CD4-positive, alpha-beta memory T cell (primary cell): Measurements from ENCODE around the gene ELMO1. TPM values are rescaled to one million over a fixed set of nuclear protein-coding genes. Genes with fewer than 3 reads are reported as not detected.

Experiments used
- CTCF ChIA-PET: fragments of 350-600 bp; sonication (Branson Sonifier 250); formaldehyde crosslinking; loops from one replicate; lab custom pipeline; 2021; ENCODE audit warnings: inconsistent platforms; ENCODE audit not compliant: partially characterized antibody; lab: Charles Lee
- POLR2A ChIA-PET: fragments of 350-600 bp; sonication (Branson Sonifier 250); formaldehyde crosslinking; loops from one replicate; lab custom pipeline; 2021; ENCODE audit not compliant: partially characterized antibody; lab: Charles Lee
- DNase-seq, 5 donors: peaks; one replicate each; pipeline versions ENCODE4 v3.0.0 to v3.0.0-alpha.2; 2020 to 2022; ENCODE audit warnings: mixed read lengths in 1 of 5
- H3K27ac ChIP-seq: one replicate; pipeline ENCODE4 v1.7.0; 2013; ENCODE audit warnings: low read depth, low read length
- H3K27me3 ChIP-seq: 2 replicates; pipeline ENCODE4 v1.7.0; 2013; ENCODE audit warnings: mild to moderate bottlenecking, low read length, moderate library complexity; ENCODE audit not compliant: insufficient read depth
- H3K36me3 ChIP-seq: 2 replicates; pipeline ENCODE4 v1.7.0; 2013; ENCODE audit warnings: mild to moderate bottlenecking, low read length, moderate library complexity; ENCODE audit not compliant: insufficient read depth
- H3K4me1 ChIP-seq: 2 replicates; pipeline ENCODE4 v1.7.0; 2013; ENCODE audit warnings: mild to moderate bottlenecking, low read length, moderate library complexity; ENCODE audit not compliant: insufficient read depth
- H3K4me3 ChIP-seq, 2 donors: one replicate each; pipeline ENCODE4 v1.7.0; 2013; ENCODE audit warnings: low read length in 2 of 2, mild to moderate bottlenecking in 1 of 2
- H3K9me3 ChIP-seq, 2 donors: one replicate each; pipeline ENCODE4 v1.7.0; 2013; ENCODE audit warnings: low read length in 2 of 2, control low read depth in 1 of 2; ENCODE audit not compliant: control insufficient read depth in 1 of 2
- H3K27ac Mint-ChIP-seq, 7 donors: one replicate each; pipeline ENCODE4 v1.8.0; 2020 to 2021; ENCODE audit warnings: mixed read lengths in 7 of 7, mild to moderate bottlenecking in 6 of 7, inconsistent platforms in 3 of 7, moderate library complexity in 3 of 7
- H3K27me3 Mint-ChIP-seq, 2 donors: one replicate each; pipeline ENCODE4 v1.8.0; 2020 to 2021; ENCODE audit warnings: mixed read lengths in 2 of 2
- H3K36me3 Mint-ChIP-seq, 2 donors: one replicate each; pipeline ENCODE4 v1.8.0; 2020 to 2021; ENCODE audit warnings: mixed read lengths in 2 of 2, inconsistent platforms in 1 of 2, mild to moderate bottlenecking in 1 of 2
- H3K4me1 Mint-ChIP-seq, 4 donors: one replicate each; pipeline ENCODE4 v1.8.0; 2020 to 2021; ENCODE audit warnings: mixed read lengths in 4 of 4, mild to moderate bottlenecking in 1 of 4
- H3K4me3 Mint-ChIP-seq, 8 donors: one replicate each; pipeline ENCODE4 v1.8.0; 2020 to 2021; ENCODE audit warnings: mixed read lengths in 8 of 8, mild to moderate bottlenecking in 7 of 8, moderate library complexity in 6 of 8, inconsistent platforms in 3 of 8
- H3K9me3 Mint-ChIP-seq, 8 donors: one replicate each; pipeline ENCODE4 v1.8.0; 2020 to 2021; ENCODE audit warnings: mixed read lengths in 8 of 8, mild to moderate bottlenecking in 5 of 8, inconsistent platforms in 3 of 8, moderate library complexity in 1 of 8
- intact Hi-C: fragments of 100-400 bp; cut with micrococcal nuclease; formaldehyde crosslinking; loops from one replicate; pipeline ENCODE4 v1.15.1; 2023
- polyA plus RNA-seq, 2 donors: library from polyadenylated mRNA; unstranded; fragments of 300-500 nt; fragmentation: Illumina TruSeq; gene quantifications; one replicate each; pipeline ENCODE4 v1.2.3, GENCODE V29; 2021
- total RNA-seq, 2 experiments: library from RNA; stranded (reverse); gene quantifications; one replicate each; pipeline ENCODE4 v1.2.3, GENCODE V29; 2021

Gene ELMO1
- total and polyA plus RNA-seq, 4 experiments from 2014 or later: 45.1 to 131 (median 111) TPM

- no peak for DNase-seq
- Histone ChIP-seq H3K4me1 (no peaks in the 10 kb centered on the region), H3K27me3 (no peaks in the 10 kb centered on the region), H3K36me3 (peaks cover 15% of the 10 kb centered on the region), H3K27ac (no peak overlapping the region), H3K4me3 (no peak overlapping the region), H3K9me3 (no peaks in the 10 kb centered on the region)
- H3K4me1 Mint-ChIP-seq: peaks cover 13 to 17% (median 17%) of the 10 kb centered on the region in 4 donors
- ChIA-PET CTCF (interaction anchor here (1.1 to 1.4 kb wide), 2 partner anchors 9 to 78 kb away, joined by 3 to 4 read pairs; no protein-coding TSS in a partner anchor), POLR2A (no interaction called here)
- peaks cover 0 to 3% (median 0%) of the 10 kb centered on the region in 8 donors for H3K9me3 Mint-ChIP-seq
- intact Hi-C loops: no loop called here
- H3K27me3 Mint-ChIP-seq: no peaks in the 10 kb centered on the region
- peak overlapping the region in 5 of 7 donors; percentile 6 to 82 (median 69) for H3K27ac Mint-ChIP-seq
- no peak overlapping the region for H3K4me3 Mint-ChIP-seq
- H3K36me3 Mint-ChIP-seq: peaks cover 53 to 58% of the 10 kb centered on the region in 2 donors
Observed at GRCh38 chr7:37016064-37016878, 432.4 kb downstream of the ELMO1 start.

- Mint-ChIP-seq H3K27ac (peak overlapping the region in 1 of 7 donors; percentile 36), H3K4me3 (no peak overlapping the region), H3K9me3 (peaks cover 0 to 3% (median 0%) of the 10 kb centered on the region in 8 donors), H3K4me1 (peaks cover 13 to 17% (median 15%) of the 10 kb centered on the region in 4 donors), H3K27me3 (no peaks in the 10 kb centered on the region), H3K36me3 (peaks cover 55 to 58% of the 10 kb centered on the region in 2 donors)
- intact Hi-C loops: no loop called here
- no peaks in the 10 kb centered on the region for H3K27me3 ChIP-seq
- H3K4me1 ChIP-seq: no peaks in the 10 kb centered on the region
- H3K4me3 ChIP-seq: no peak overlapping the region
- no peaks in the 10 kb centered on the region for H3K9me3 ChIP-seq
- no peak overlapping the region for H3K27ac ChIP-seq
- CTCF ChIA-PET: interaction anchor here (1.1 to 1.4 kb wide), 2 partner anchors 10 to 77 kb away, joined by 3 to 4 read pairs; no protein-coding TSS in a partner anchor
- peaks cover 15% of the 10 kb centered on the region for H3K36me3 ChIP-seq
- POLR2A ChIA-PET: no interaction called here
- DNase-seq: no peak
Observed at GRCh38 chr7:37015353-37016034, 433.2 kb downstream of the ELMO1 start.

GRCh38 chr7:37013771-37014170 is 434.9 kb downstream of the ELMO1 start:
- Histone ChIP-seq H3K4me1 (no peaks in the 10 kb centered on the region), H3K27ac (no peak overlapping the region), H3K27me3 (no peaks in the 10 kb centered on the region), H3K36me3 (peaks cover 15% of the 10 kb centered on the region), H3K9me3 (no peaks in the 10 kb centered on the region), H3K4me3 (no peak overlapping the region)
- Mint-ChIP-seq H3K27me3 (no peaks in the 10 kb centered on the region), H3K4me1 (peaks cover 12 to 17% (median 16%) of the 10 kb centered on the region in 4 donors), H3K27ac (peak overlapping the region in 1 of 7 donors; percentile 21), H3K9me3 (no peaks in the 10 kb centered on the region), H3K36me3 (peaks cover 52 to 57% of the 10 kb centered on the region in 2 donors), H3K4me3 (no peak overlapping the region)
- intact Hi-C loops: no loop called here
- ChIA-PET CTCF (no interaction called here), POLR2A (no interaction called here)
- no peak for DNase-seq

GRCh38 chr7:37011151-37011890 is 437.3 kb downstream of the ELMO1 start:
- intact Hi-C loops: no loop called here
- Histone ChIP-seq H3K27ac (no peak overlapping the region), H3K36me3 (peaks cover 15% of the 10 kb centered on the region), H3K27me3 (no peaks in the 10 kb centered on the region), H3K4me3 (no peak overlapping the region), H3K4me1 (no peaks in the 10 kb centered on the region), H3K9me3 (no peaks in the 10 kb centered on the region)
- Mint-ChIP-seq H3K4me1 (peaks cover 2 to 8% (median 6%) of the 10 kb centered on the region in 4 donors), H3K36me3 (peaks cover 49 to 60% of the 10 kb centered on the region in 2 donors), H3K27ac (peak overlapping the region in 3 of 7 donors; percentile 64 to 74 (median 67)), H3K4me3 (no peak overlapping the region), H3K27me3 (no peaks in the 10 kb centered on the region), H3K9me3 (no peaks in the 10 kb centered on the region)
- ChIA-PET CTCF (interaction anchor here (1.7 kb wide), 1 partner anchor 24 kb away, joined by 5 read pairs; no protein-coding TSS in a partner anchor), POLR2A (no interaction called here)
- DNase-seq: no peak

- Mint-ChIP-seq H3K36me3 (peaks cover 53 to 68% of the 10 kb centered on the region in 2 donors), H3K9me3 (no peaks in the 10 kb centered on the region), H3K4me3 (no peak overlapping the region), H3K4me1 (peaks cover 0 to 7% (median 2%) of the 10 kb centered on the region in 4 donors), H3K27ac (no peak overlapping the region), H3K27me3 (no peaks in the 10 kb centered on the region)
- Histone ChIP-seq H3K27ac (no peak overlapping the region), H3K36me3 (peaks cover 15% of the 10 kb centered on the region), H3K4me1 (no peaks in the 10 kb centered on the region), H3K4me3 (no peak overlapping the region), H3K9me3 (no peaks in the 10 kb centered on the region), H3K27me3 (no peaks in the 10 kb centered on the region)
- intact Hi-C loops: no loop called here
- DNase-seq: no peak
- POLR2A ChIA-PET: no interaction called here
- CTCF ChIA-PET: interaction anchor here (1.2 to 2.6 kb wide), 3 partner anchors 9 to 173 kb away, joined by 3 to 9 read pairs (median 8); no protein-coding TSS in a partner anchor
Observed at GRCh38 chr7:37009125-37009675, 439.5 kb downstream of the ELMO1 start.

- Mint-ChIP-seq H3K36me3 (peaks cover 54 to 70% of the 10 kb centered on the region in 2 donors), H3K4me1 (peaks cover 0 to 12% (median 4%) of the 10 kb centered on the region in 4 donors), H3K27ac (peak overlapping the region in 3 of 7 donors; percentile 37 to 48 (median 38)), H3K27me3 (no peaks in the 10 kb centered on the region), H3K9me3 (peaks cover 0 to 4% (median 0%) of the 10 kb centered on the region in 8 donors), H3K4me3 (no peak overlapping the region)
- DNase-seq: no peak
- no peaks in the 10 kb centered on the region for H3K4me1 ChIP-seq
- H3K27ac ChIP-seq: no peak overlapping the region
- H3K9me3 ChIP-seq: no peaks in the 10 kb centered on the region
- H3K36me3 ChIP-seq: peaks cover 10% of the 10 kb centered on the region
- no peak overlapping the region for H3K4me3 ChIP-seq
- CTCF ChIA-PET: interaction anchor here (2.5 to 2.6 kb wide), 2 partner anchors 10 to 21 kb away, joined by 8 to 9 read pairs; no protein-coding TSS in a partner anchor
- intact Hi-C loops: no loop called here
- no peaks in the 10 kb centered on the region for H3K27me3 ChIP-seq
- POLR2A ChIA-PET: no interaction called here
Observed at GRCh38 chr7:37007691-37008090, 441.0 kb downstream of the ELMO1 start.
